ENCODE results near the gene LRRK1. TPM values are rescaled to one million over a fixed set of nuclear protein-coding genes. Genes with fewer than 3 reads are reported as not detected.

The LRRK1 gene
- total and polyA plus RNA-seq, 2 experiments from 2014 or later: 2.6 to 4.5 TPM

GRCh38 chr15:101053261-101053660, 134.1 kb downstream of the LRRK1 start:
- Histone ChIP-seq H3K79me2 (replicated peaks; ENCODE audit: insufficient read depth) (no peaks in the 10 kb centered on the region), H4K20me1 (replicated peaks; ENCODE audit: insufficient read depth) (no peaks in the 10 kb centered on the region), H3K27me3 (ENCODE audit: insufficient read depth) (no peaks in the 10 kb centered on the region), H2AFZ (no peak overlapping the region), H3F3A (replicated peaks; ENCODE audit: low read depth) (no peaks in the 10 kb centered on the region), H3K4me2 (no peak overlapping the region), H3K9me2 (ENCODE audit: insufficient read depth) (peaks cover 7% of the 10 kb centered on the region), H3K4me3 (no peak overlapping the region), H3K36me3 (ENCODE audit: insufficient read depth) (no peaks in the 10 kb centered on the region), H3K27ac (ENCODE audit: low read depth) (no peak overlapping the region), H3K4me1 (ENCODE audit: insufficient read depth) (peaks cover 2% of the 10 kb centered on the region; the same call in 1 of the 2 replicates)
- Mint-ChIP-seq H3K4me1 (peaks cover 5% of the 10 kb centered on the region), H3K36me3 (ENCODE audit: low read depth) (peaks cover 14% of the 10 kb centered on the region), H3K9me3 (peaks cover 6% of the 10 kb centered on the region; the same call in 2 of the 3 replicates), H3K4me3 (no peak overlapping the region), H3K27me3 (ENCODE audit: insufficient read depth, low read depth, poor library complexity) (peaks cover 16% of the 10 kb centered on the region), H3K27ac (no peak overlapping the region)
- TF ChIP-seq CTCF (conservative IDR thresholded peaks at IDR 0.05; ENCODE audit: low read depth in 2 of 2) (no peak), ZNF462 (CRISPR knock-in tag; IDR thresholded peaks at IDR 0.05) (no peak), POLR2AphosphoS5 (IDR thresholded peaks at IDR 0.05; ENCODE audit: low read depth) (no peak), STAT1 (IDR thresholded peaks at IDR 0.05; ENCODE audit: unreplicated experiment) (no peak), NANOG (IDR thresholded peaks at IDR 0.05; ENCODE audit: borderline replicate concordance) (no peak), JUNB (IDR thresholded peaks at IDR 0.05; ENCODE audit: unreplicated experiment) (no peak), CREB1 (CRISPR knock-in tag; IDR thresholded peaks at IDR 0.05; ENCODE audit: low read depth) (no peak), ETS1 (IDR thresholded peaks at IDR 0.05) (no peak)
- ATAC-seq (no peak), DNase-seq (ENCODE audit: low spot score) (no peak)

Measured in GM23338 (cell line).